GM21515 (cell line): ENCODE data around the gene TNFRSF8.
"Not testable (repeated sequence)": the region's sequence is repeated elsewhere in the genome, so short reads cannot be mapped to it uniquely, and the experiment has no call there.

ENCODE experiments used
- ATAC-seq: cut with Tn5 transposase; IDR thresholded peaks from one replicate; pipeline ENCODE4 v1.9.1; 2021; ENCODE audit not compliant: unreplicated experiment

TNFRSF8 gene

DNA sequence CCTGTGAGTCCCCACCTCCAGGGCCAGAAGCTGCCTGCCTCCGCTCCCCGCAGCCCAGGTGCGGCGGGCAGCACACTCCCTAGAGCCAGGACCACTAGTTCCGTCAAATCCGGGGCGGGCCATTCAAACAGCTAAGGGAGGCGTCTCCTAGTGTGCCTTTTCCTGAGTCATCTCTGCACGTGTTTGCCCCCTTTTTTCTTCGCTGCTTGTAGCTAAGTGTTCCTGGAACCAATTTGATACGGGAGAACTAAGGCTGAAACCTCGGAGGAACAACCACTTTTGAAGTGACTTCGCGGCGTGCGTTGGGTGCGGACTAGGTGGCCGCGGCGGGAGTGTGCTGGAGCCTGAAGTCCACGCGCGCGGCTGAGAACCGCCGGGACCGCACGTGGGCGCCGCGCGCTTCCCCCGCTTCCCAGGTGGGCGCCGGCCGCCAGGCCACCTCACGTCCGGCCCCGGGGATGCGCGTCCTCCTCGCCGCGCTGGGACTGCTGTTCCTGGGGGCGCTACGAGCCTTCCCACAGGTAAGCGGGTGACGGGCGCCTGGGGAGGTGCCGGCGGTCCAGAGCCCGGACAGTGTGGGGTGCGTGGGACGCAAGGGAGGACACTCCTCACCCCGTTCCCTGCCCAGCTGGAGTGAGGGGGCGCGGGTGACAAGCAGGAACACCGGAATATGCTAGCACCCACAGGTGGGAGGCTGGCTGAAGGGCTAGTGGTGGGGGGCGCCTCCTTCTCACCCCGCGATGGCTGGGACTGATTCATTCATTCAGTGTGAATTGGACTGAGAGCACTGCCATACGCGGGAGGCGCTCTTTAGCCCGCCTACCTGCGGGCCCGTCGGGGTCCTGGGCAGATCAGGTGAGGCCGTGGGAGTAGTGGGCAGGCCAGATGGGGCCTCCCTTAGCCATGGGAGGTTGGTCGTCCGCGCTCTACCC is at the start of gene TNFRSF8:
TSS of gene TNFRSF8 (plus strand) at position 163 of the 932 bp plus-strand sequence. CDS start at position 459, 296 bp downstream.
- no peak for ATAC-seq

DNA sequence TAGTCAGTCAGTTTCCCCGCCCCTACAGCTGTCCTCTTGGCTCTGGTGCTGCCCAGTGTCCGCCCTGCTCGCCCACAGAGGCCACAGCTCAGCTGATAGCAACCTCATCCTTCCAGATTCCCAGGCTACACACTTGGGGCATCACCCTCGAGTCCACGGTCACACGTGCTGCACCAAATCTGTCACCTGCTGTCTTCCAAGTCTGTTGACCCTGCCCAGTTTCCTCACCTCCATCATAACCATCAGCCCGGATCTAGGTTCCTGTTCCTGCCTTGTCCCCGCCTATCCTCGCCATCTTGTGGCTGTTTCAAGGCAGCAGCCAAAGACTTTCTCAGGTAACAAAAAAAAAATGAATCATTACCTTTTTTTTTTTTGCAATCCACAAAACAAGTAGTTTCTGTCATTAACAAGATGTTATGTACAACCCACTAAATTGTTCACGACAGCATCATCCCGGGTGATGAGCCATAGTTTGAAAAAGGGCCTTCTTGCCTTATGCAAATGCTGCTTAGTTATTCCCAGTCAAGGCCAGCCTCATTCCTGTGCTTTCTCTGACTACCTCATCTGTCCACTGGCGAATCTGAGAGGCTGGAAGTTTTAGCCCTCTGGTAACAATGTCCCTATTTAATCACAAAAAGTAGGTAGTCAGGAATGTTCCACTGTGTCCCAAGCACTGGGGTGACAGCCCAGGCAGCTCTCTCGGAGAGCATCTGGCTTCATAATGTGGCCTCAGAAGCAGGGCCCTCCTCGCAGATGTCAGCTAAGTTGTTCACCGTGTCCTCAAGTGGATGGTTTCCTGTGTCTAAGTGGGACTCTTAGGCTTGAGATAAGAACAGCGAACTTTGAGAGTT is 48.7 kb upstream of the TNFRSF8 start:
- ATAC-seq: no peak

DNA sequence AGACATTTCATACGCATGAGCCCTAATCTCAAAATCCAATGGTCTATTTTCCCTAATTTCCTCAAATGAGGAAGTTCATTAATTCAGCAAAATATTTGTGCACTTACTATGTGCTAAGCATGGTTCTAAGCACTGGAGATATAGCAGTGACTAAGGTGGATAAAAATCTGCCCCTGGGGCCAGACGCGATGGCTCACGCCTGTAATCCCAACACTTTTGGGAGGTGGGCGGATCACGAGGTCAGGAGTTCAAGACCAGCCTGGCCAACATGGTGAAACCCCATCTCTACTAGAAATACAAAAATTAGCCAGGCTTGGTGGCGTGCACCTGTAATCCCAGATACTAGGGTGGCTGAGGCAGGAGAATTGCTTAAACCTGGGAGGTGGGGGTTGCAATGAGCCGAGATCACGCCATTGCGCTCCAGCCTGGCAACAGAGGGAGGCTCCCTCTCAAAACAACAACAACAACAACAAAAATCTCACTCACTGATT is 48.1 kb upstream of the TNFRSF8 start:
- ATAC-seq: no peak

DNA sequence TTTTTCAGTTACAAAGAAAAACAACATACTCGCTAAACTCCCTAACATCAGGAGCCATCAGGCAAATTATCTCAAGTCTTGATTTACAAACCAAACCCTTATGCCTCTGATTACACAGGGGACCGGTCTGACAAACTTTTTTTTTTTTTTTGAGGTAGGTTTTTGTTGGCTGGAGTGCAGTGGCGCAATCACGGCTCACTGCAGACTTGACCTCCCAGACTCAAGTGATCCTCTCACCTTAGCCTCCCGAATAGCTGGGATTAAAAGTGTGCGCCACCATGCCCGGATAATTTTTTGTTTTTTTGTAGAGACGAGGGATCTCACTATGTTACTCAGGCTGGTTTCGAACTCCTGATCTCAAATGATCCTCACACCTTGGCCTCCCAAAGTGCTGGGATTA is 47.6 kb upstream of the TNFRSF8 start:
- ATAC-seq: no peak

DNA sequence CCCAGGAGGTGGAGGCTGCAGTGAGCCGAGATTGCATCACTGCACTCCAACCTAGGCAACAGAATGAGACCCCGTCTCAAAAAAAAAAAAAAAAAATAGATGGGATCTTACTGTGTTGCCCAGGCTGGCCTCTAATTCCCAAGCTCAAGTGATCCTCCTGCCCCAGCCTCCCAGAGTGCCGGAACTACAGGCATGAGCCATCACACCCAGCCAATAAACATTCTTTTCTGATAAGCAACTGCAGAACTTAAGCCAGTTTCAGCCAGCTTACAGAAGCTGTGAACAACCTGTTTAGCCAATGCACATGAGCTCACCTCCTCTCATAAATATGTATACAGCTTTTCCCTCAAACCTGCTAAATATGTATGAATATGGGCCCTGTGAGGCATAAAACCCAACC is 46.9 kb upstream of the TNFRSF8 start:
- ATAC-seq: no peak

DNA sequence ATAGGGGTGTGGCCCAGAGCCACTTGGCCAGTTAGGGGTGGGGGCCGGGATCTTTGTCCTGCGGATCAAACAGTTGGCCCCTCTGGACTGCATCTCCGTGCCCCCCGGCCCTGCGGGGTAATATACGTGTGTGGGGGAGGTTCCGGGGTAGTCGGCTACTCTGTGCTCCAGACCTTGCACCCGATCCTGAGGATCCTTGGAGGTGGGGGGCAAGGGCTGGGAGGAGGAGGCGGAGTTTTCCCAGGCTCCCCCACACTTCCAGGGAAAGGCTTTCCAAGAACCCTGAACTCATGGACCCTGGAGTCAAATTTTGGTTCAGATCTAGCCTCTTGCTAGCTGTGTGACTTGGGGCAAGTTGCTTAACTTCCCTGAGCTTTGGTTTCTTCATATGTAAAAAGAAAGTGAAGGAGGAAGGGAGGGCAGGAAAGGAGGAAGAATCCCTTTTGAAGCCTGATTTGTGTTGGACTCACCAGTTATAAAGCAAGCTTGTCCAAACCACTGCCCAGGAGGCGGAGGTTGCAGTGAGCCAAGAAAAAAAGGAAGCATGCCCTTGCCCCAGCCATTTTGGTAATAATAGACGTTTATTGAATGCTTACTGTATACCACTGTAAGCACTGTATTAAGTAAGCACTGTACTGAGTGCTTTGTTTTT is 43.1 kb upstream of the TNFRSF8 start:
- peak; percentile 1 for ATAC-seq

DNA sequence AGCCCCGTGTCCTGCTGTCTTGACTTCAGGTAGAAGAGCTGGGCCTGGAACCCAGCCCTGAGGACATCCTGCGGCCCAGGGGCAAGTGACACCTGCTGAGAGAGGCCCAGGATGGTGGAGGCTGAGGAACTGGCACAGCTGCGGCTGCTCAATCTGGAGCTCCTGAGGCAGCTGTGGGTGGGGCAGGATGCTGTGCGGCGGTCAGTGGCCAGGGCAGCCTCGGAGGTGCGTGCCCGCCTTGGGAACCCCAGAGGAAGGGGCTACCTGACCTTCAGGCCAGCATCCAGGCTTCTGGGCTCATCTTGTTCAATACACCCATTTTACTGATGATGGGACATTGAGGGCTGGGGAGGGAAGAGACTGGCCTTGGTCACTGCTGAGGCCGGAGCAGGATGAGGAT is 41.5 kb upstream of the TNFRSF8 start:
- no peak for ATAC-seq

DNA sequence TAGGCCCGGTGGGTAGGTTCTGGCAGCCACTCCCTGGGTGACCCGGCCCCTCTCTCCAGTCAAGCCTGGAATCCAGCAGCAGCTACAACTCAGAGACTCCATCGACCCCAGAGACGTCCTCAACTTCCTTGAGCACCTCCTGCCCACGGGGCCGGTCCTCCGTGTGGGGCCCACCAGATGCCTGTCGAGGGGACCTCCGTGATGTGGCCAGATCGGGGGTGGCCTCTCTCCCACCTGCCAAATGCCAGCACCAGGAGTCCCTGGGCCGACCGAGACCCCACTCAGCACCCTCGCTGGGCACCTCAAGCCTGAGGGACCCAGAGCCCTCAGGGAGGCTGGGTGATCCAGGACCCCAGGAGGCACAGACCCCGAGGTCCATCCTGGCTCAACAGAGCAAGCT is 41.1 kb upstream of the TNFRSF8 start:
- no peak for ATAC-seq

DNA sequence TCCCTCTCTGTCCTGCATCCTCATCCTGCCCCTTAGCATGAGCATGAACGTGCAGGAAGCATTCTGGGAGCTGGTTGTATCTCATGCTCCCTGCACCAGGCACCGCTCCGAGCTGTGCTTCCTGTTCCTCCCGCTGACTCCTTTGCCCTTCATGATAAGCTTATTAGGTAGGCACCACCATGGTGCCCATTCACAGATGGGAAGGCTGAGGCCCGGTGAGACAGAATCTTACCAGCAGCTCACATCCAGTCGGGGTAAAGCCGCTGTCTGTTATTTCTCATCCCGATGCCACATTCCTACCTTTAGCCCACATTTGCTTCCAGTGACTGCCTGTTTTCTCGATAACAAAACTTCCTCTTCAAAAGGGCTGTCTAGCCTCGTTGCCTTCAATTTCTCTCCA is 36.5 kb upstream of the TNFRSF8 start:
- ATAC-seq: no peak

DNA sequence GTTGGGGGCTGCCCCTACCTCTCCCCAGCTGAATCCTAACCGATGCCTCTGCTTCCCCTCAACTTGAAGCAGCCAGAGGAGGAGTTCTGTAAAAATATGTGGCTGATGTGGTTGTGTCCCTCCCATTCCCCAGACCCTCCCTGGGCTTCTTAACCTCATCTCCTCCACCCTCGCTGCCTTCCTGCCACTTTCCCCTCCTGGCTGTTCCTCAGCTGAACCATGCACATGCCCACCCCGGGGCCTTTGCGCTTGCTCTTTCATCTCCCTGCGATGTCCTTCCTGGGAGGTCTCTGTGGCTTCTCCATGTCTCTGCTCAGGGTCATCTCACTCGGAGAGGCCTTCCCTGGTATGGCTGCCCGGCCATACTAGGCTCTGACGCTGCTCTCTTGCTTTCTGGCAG is 34.9 kb upstream of the TNFRSF8 start:
- ATAC-seq: no peak

DNA sequence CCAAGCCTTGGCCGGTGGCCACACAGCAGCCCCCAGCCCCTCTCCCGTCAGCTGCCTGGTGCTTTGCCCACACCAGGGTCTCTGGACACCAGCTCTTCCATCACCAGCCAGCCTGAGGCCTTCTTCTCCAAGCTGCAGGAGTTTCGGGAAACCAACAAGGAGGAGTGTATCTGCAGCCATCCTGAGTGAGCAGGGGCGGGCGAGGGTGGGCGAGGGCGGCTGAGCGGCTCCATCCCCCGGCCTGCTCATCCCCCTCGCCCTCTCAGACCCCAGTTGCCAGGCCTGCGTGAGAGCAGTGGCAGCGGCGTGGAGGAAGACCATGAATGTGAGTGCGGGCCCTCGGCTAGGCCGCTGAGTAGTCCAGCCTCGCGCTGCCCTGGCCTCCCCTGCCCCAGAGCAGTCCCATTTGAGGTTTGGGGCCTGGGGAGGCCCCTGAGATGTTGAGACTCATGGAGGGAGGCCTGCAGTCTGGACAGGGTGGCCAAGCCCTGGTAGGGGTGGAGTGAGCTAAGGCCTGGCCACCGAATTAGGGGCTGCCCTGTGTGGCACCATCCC is 34.1 kb upstream of the TNFRSF8 start:
- ATAC-seq: no peak

DNA sequence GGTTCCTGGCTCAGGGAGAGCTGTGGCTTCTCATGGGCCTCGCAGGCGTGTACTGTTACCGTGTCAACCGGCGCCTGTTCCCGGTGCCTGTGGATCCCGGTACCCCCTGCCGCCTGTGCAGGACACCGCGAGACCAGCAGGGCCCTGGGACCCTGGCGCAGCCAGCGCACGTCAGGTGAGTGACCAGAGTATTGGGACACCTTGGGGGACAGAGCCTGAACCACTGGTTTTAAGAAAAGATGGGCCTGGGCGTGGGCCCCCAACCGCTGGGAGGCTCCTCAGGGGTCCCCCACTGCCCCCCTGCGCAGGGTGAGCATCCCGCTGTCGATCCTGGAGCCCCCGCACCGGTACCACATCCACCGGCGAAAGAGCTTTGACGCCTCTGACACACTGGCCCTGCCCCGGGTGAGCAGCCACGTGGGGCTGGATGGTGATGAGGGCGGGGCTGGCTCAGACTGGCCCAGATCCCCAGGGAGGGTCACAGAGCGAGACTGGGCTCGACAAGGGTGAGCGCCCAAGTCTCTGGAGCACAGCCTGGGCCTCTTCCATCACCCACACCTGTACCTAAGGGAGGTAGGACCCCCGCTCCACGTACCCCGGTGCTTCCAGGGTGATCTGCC is 33.3 kb upstream of the TNFRSF8 start:
- no peak for ATAC-seq

DNA sequence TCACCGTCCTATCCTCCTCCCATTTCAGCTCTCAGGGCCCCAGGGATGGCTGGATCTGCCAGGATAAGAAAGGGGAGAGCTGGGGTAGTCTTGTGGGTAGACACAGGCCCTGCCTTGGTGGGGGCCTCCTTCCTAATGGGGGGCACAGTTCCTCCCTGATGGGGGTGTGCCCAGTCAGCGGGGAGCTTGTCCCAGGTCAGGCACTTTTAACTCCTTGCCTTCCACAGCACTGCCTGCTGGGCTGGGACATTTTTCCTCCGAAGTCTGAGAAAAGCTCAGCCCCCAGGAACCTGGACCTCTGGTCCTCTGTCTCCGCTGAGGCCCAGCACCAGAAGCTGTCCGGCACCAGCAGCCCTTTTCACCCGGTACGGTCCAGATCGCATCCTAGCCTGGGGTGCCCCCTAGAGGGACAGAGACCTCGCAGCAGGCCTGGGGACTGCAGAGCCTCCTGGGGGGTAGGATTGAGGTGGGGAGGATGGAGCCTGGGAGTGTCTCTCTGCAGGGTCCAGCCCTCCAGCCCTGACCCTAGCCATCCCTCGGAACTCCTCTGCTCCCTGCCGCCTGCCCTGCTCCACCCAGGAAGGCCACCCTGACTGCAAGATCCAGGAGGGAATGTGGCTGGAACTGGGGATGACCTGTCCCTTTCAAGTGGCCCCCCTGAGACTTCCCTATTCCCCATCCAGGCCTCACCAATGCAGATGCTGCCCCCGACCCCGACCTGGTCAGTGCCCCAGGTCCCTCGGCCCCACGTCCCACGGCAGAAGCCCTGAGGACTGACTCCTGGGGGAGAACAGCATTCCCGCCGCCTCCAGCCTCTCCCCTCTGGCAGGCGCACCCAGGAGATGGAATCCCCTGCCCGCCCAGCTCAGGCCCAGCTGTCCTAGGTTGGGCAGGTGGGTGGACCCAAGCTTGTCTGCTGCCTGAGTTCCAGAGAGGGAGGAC is 31.8 kb upstream of the TNFRSF8 start:
- no peak for ATAC-seq

DNA sequence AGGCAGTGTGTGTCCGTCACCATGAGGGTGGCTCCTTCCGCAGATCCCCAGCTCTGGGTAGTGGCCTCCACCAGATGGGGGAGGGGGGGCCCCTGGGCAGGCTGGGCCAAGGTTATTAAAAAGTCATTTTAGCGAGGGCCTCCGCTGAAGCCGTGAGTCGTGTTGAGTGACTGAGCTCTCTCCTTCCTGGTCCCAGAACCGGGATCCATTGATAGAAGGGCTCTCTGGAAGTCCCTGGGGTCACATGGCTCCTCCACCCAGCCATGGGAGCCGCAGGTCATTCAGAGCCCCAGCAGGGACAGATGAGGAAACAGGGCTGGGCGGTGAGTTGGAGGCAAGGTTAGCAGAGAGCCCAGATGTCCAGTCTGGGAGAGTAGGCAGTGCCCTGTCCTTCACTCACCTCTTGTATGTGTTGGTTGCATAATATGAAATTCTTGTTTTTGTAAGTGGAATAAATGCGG is 30.9 kb upstream of the TNFRSF8 start:
- ATAC-seq: no peak

DNA sequence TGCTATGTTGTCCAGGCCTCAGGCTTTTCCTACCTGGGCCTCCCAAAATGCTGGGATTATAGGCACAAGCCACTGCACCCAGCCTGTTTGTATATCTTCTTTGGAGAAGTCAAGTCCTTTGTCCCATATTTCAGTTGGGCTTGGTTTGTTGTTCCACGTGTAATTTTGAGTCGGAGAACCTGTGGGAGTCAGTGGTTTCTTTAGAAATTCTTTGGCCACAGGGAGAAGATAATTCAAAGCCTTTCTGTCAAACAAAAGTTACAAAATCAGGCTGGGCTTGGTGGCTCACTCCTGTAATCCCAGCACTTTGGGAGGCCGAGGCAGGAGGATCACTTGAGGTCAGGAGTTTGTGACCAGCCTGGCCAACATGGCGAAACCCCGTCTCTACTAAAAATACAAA is 29.7 kb upstream of the TNFRSF8 start:
- not testable (repeated sequence) for ATAC-seq

DNA sequence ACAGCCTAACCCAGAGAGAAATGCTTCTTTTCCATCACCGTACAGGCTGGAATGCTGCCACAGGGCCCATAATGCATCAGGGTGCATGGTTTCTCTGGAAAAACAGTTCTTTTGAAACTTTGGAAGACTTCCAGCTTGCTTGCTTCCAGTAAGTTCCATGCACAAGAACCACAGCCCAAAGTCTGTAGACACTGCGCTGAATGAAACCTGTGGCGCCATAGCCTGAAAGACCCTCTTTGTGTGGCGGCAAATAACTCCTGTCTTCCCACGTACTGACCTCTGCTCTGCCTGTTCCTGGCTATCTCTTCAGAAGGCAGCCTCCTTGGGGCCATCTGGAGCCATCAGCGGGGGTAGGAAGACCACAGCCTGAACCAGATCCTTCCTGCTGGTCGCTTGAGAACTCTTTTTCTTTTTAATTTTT is 28.7 kb upstream of the TNFRSF8 start:
- no peak for ATAC-seq

DNA sequence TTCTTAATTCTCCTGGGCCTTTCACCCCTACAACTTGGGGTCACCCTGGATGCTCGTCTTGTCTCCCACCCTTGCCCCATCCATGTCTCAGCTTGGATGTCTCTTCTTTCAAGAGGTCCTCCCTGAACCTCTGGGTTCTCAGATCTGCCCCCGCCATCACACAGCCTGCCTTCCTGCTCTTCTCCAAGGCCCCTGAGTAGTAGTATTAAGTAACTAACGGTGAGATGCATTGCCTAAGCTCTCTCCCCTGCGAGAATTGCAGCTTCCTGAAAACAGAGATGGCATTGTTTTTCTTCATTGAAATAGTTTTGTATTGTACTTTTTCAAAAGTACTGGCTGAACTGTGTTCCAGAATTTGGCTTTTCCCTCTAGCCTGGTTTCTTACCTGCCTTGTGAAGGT is 27.8 kb upstream of the TNFRSF8 start:
- no peak for ATAC-seq

DNA sequence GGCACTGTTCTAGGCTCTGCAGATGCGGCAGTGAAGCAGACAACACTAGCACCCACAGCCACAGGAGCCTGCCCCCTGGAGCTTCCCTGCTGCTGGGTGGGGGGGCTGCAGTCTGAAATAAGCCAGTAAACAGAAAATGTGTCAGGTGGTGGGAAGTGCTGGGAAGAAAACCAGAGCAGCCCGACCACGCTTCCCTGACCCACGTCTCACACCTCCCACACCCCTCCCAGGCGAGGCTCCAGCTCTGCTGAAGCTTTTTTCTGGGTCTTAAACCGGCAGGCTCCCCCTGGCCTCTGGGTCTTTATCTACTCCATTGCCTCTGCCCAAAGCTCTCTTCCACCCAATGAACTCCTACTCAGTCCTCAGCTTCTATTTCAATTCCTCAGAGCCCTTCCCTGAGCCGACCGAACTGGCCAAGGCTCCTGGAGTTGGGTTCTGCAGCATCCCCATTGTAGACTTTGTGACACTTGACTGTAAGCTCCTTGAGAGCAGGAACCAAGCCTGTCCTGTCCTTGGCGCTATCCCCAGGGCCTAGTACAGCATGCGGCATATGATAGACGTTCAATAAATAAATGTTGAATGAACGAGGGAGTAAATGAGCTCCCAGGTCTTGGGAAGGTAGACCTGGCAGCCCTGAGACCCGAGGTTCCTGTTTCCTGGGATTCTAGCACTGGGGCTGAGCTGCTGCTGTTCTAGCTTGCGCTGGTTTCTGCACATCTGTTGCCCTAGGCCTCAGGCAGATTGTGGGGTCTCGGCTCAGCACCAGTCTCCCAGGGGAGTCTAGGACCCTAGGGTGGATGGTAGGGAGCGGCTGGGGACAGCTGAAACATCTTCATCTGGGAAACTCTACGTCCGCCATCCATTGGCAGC is 25.4 kb upstream of the TNFRSF8 start:
- ATAC-seq: no peak
